ENCODE data around the gene LOXL4.

DNA sequence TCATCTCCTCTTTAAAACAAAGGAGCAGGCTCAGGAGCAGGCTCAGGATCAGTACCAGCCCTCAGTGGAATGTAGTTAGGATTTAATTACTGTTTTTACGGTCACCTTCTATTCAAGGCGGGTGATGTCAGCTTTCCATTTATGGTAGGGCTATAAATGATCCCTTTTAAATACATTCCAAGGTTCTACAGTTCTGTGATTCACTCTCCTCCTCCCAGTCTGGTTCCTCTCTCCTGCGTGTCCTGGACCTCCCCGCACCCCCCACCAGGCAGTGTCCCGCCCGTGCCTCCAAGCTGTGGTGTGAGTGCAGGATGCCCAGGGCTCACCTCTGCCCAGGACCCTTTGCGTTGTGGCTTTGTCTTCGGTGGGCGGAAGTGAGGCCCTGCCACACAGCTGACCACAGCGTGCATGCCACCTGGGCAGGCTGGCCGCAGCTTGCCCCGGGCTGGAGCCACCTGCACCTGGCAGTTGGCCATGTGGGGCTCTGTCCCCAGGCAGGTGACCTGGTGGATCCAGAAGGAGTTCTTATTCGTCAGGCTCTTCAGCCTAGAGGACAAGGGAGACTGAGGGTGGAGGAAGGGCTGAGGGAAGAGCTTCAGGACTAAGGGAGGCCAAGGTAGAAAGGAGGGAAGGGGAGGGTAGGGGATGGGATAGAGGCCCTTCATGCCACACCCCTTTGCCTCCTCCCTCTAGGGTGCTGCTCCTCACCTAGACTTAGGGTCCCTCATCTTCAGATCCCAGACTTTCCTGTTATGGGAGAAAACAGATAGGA lies 9.1 kb downstream of the LOXL4 start:
- TF ChIP-seq, protein P1, sequence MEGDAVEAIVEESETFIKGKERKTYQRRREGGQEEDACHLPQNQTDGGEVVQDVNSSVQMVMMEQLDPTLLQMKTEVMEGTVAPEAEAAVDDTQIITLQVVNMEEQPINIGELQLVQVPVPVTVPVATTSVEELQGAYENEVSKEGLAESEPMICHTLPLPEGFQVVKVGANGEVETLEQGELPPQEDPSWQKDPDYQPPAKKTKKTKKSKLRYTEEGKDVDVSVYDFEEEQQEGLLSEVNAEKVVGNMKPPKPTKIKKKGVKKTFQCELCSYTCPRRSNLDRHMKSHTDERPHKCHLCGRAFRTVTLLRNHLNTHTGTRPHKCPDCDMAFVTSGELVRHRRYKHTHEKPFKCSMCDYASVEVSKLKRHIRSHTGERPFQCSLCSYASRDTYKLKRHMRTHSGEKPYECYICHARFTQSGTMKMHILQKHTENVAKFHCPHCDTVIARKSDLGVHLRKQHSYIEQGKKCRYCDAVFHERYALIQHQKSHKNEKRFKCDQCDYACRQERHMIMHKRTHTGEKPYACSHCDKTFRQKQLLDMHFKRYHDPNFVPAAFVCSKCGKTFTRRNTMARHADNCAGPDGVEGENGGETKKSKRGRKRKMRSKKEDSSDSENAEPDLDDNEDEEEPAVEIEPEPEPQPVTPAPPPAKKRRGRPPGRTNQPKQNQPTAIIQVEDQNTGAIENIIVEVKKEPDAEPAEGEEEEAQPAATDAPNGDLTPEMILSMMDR (IDR thresholded peaks at IDR 0.05), result no peak
- no peak for TF ChIP-seq POLR2A (IDR thresholded peaks at IDR 0.05)

Data from Peyer's patch (tissue), 4 donors.